GM12872 (cell line): ENCODE data around the gene SCN8A.

Experiments
- CTCF ChIP-seq: IDR thresholded peaks from 3 replicates; pipeline ENCODE4 v1.5.1; 2011; ENCODE audit warnings: low read depth, mild to moderate bottlenecking, low read length, moderate library complexity; ENCODE audit not compliant: insufficient read depth

SCN8A gene

GRCh38 chr12:51752234-51752889, 161.3 kb downstream of the SCN8A start:
- no peak for TF ChIP-seq CTCF

GRCh38 chr12:51753980-51754675, 163.1 kb downstream of the SCN8A start:
- no peak for TF ChIP-seq CTCF

GRCh38 chr12:51755251-51755650, 164.2 kb downstream of the SCN8A start:
- no peak for TF ChIP-seq CTCF

GRCh38 chr12:51759175-51759574, 168.1 kb downstream of the SCN8A start:
- TF ChIP-seq CTCF: no peak

- no peak for TF ChIP-seq CTCF
Measured at GRCh38 chr12:51759695-51760094, 168.7 kb downstream of the SCN8A start.

- TF ChIP-seq CTCF: no peak
Measured at GRCh38 chr12:51760231-51760630, 169.2 kb downstream of the SCN8A start.

- no peak for TF ChIP-seq CTCF
Measured at GRCh38 chr12:51763743-51764142, 172.7 kb downstream of the SCN8A start.
